NCI-H2171 (cell line): ENCODE data around the gene FBN2.
A peak's percentile ranks its signal among the peaks of the same experiment; 100 is the strongest.
"Not testable (repeated sequence)": the region's sequence is repeated elsewhere in the genome, so short reads cannot be mapped to it uniquely, and the experiment has no call there.

Experiments
- DNase-seq: peaks from one replicate; lab custom pipeline; 2025; lab: John Stamatoyannopoulos, UW

FBN2 gene

GRCh38 chr5:128534726-128535125, 3.3 kb downstream of the FBN2 start:
- DNase-seq: no peak

GRCh38 chr5:128532776-128533175, 5.3 kb downstream of the FBN2 start:
- DNase-seq: no peak

GRCh38 chr5:128532127-128532526, 5.9 kb downstream of the FBN2 start:
- no peak for DNase-seq

- no peak for DNase-seq
These were observed 9.3 kb downstream of the FBN2 start for GRCh38 chr5:128528637-128529255.

- DNase-seq: no peak
These were observed 9.9 kb downstream of the FBN2 start for GRCh38 chr5:128528126-128528525.

GRCh38 chr5:128527077-128527476, 11.0 kb downstream of the FBN2 start:
- DNase-seq: no peak

- no peak for DNase-seq
These were observed 15.7 kb downstream of the FBN2 start for GRCh38 chr5:128522336-128522735.

- DNase-seq: no peak
These were observed 18.2 kb downstream of the FBN2 start for GRCh38 chr5:128519827-128520226.

- DNase-seq: no peak
These were observed 21.1 kb downstream of the FBN2 start for GRCh38 chr5:128516978-128517377.

GRCh38 chr5:128513806-128514205, 24.2 kb downstream of the FBN2 start:
- DNase-seq: no peak

- DNase-seq: no peak
These were observed 25.2 kb downstream of the FBN2 start for GRCh38 chr5:128512894-128513293.

- no peak for DNase-seq
These were observed 31.4 kb downstream of the FBN2 start for GRCh38 chr5:128506643-128507042.

GRCh38 chr5:128503727-128504126, 34.3 kb downstream of the FBN2 start:
- DNase-seq: not testable (repeated sequence)

GRCh38 chr5:128498844-128499455, 39.1 kb downstream of the FBN2 start:
- DNase-seq: peak; percentile 14

GRCh38 chr5:128494516-128494915, 43.5 kb downstream of the FBN2 start:
- DNase-seq: no peak

GRCh38 chr5:128493657-128494329, 44.3 kb downstream of the FBN2 start:
- DNase-seq: no peak

- no peak for DNase-seq
These were observed 46.8 kb downstream of the FBN2 start for GRCh38 chr5:128491291-128491690.

- DNase-seq: no peak
These were observed 47.3 kb downstream of the FBN2 start for GRCh38 chr5:128490761-128491160.

- no peak for DNase-seq
These were observed 51.0 kb downstream of the FBN2 start for GRCh38 chr5:128487041-128487440.

- DNase-seq: no peak
These were observed 54.3 kb downstream of the FBN2 start for GRCh38 chr5:128483738-128484137.

GRCh38 chr5:128480906-128481633, 57.0 kb downstream of the FBN2 start:
- DNase-seq: no peak

- DNase-seq: no peak
These were observed 57.9 kb downstream of the FBN2 start for GRCh38 chr5:128480158-128480557.
